GM15510 (cell line): ENCODE results near the gene ZNF451.

Source experiments
- POLR2A ChIP-seq: IDR thresholded peaks from 3 replicates; pipeline ENCODE4 v1.6.1; 2011; ENCODE audit warnings: borderline replicate concordance; ENCODE audit not compliant: insufficient read length; ENCODE audit errors: extremely low read depth

Gene ZNF451

GRCh38 chr6:57174511-57174907 is 84.5 kb downstream of the ZNF451 start:
- TF ChIP-seq POLR2A, result no peak

- TF ChIP-seq POLR2A, result no peak
Measured at GRCh38 chr6:57177545-57178265, 87.7 kb downstream of the ZNF451 start.

- TF ChIP-seq POLR2A, result no peak
Measured at GRCh38 chr6:57180596-57180995, 90.6 kb downstream of the ZNF451 start.

GRCh38 chr6:57182017-57182432 is 92.0 kb downstream of the ZNF451 start:
- no peak for TF ChIP-seq POLR2A

GRCh38 chr6:57183336-57183735 is 93.3 kb downstream of the ZNF451 start:
- no peak for TF ChIP-seq POLR2A

GRCh38 chr6:57190140-57190539 is 100.2 kb downstream of the ZNF451 start:
- TF ChIP-seq POLR2A, result no peak

GRCh38 chr6:57193177-57193576 is 103.2 kb downstream of the ZNF451 start:
- TF ChIP-seq POLR2A, result no peak

- no peak for TF ChIP-seq POLR2A
Measured at GRCh38 chr6:57195457-57195856, 105.5 kb downstream of the ZNF451 start.

- no peak for TF ChIP-seq POLR2A
Measured at GRCh38 chr6:57198926-57199636, 109.1 kb downstream of the ZNF451 start.

- no peak for TF ChIP-seq POLR2A
Measured at GRCh38 chr6:57201718-57202117, 111.7 kb downstream of the ZNF451 start.

- no peak for TF ChIP-seq POLR2A
Measured at GRCh38 chr6:57205550-57206328, 115.8 kb downstream of the ZNF451 start.

GRCh38 chr6:57207141-57207540 is 117.2 kb downstream of the ZNF451 start:
- no peak for TF ChIP-seq POLR2A

- no peak for TF ChIP-seq POLR2A
Measured at GRCh38 chr6:57207872-57208271, 117.9 kb downstream of the ZNF451 start.

GRCh38 chr6:57209030-57209429 is 119.0 kb downstream of the ZNF451 start:
- TF ChIP-seq POLR2A, result no peak

GRCh38 chr6:57210060-57210459 is 120.1 kb downstream of the ZNF451 start:
- TF ChIP-seq POLR2A, result no peak

- no peak for TF ChIP-seq POLR2A
Measured at GRCh38 chr6:57215260-57215659, 125.3 kb downstream of the ZNF451 start.
